ENCODE results near the gene SORL1. TPM values are rescaled to one million over a fixed set of nuclear protein-coding genes. Genes with fewer than 3 reads are reported as not detected.

The SORL1 gene
- total and polyA plus RNA-seq, 2 of the 13 experiments (the other 11 are each of a cell fraction or from before 2014, with no cell fraction given), result 21.3 to 148 TPM

- POLR2A ChIA-PET, result no interaction called here
- DNase-seq (ENCODE audit: low spot score) (no peak), FAIRE-seq (no peak), ATAC-seq (no peak)
- no peak overlapping the region for H3K4me2 ChIP-seq (ENCODE audit: low read depth, low read length)
- CTCF ChIA-PET (ENCODE audit: low intra/inter-chr PET ratio, low total read pairs), result no interaction called here
- H3K4me1 ChIP-seq (ENCODE audit: insufficient read depth, low read length), result peaks cover 43% of the 10 kb centered on the region
- H3K27ac ChIP-seq (ENCODE audit: extremely low read length, insufficient read depth, low read length), result no peak overlapping the region
- H3K36me3 ChIP-seq (replicated peaks in 1 of 2; ENCODE audit: control insufficient read depth in 1 of 2, insufficient read depth in 2 of 2, low read length in 2 of 2), result no peaks in the 10 kb centered on the region
- no peak overlapping the region for H3K9ac ChIP-seq (ENCODE audit: insufficient read depth, low read depth, low read length)
- no peaks in the 10 kb centered on the region for H3K9me3 ChIP-seq (ENCODE audit: low read length)
- in situ Hi-C loops (cut with HindIII; ENCODE audit: extremely low pct_ligation_motif_present, low pct_unique_long_range_greater_than_20kb) (loop anchor here (10.0 kb wide), 2 partner anchors 365 to 455 kb away; partner anchors contain the start of gene BLID), intact Hi-C loops (cut with micrococcal nuclease; ENCODE audit: unreplicated experiment) (no loop called here)
- H2AFZ ChIP-seq (ENCODE audit: low read length), result no peak overlapping the region
- H4K20me1 ChIP-seq (ENCODE audit: insufficient read depth, low read length), result no peaks in the 10 kb centered on the region
- H3K4me3 ChIP-seq (replicated peaks in 1 of 3; ENCODE audit: insufficient read depth in 1 of 3, low read depth in 2 of 3, low read length in 3 of 3), result no peak overlapping the region
- TF ChIP-seq AGO1 (IDR thresholded peaks at IDR 0.05; ENCODE audit: low read depth, low read length, poor library complexity, severe bottlenecking), result no peak
- no peak for TF ChIP-seq SAFB2 (CRISPR knock-in tag; IDR thresholded peaks at IDR 0.05; ENCODE audit: borderline replicate concordance, low read depth)
- TF ChIP-seq NCOR1 (IDR thresholded peaks at IDR 0.05; ENCODE audit: borderline replicate concordance, low read length), result no peak
- no peak for TF ChIP-seq JUNB (CRISPR knock-in tag; IDR thresholded peaks at IDR 0.05; ENCODE audit: borderline replicate concordance)
- TF ChIP-seq RERE (CRISPR knock-in tag; IDR thresholded peaks at IDR 0.05; ENCODE audit: low read depth), result no peak
- no peak for TF ChIP-seq ZNF510 (CRISPR knock-in tag; IDR thresholded peaks at IDR 0.05; ENCODE audit: low read depth)
- no peak for TF ChIP-seq TOE1 (CRISPR knock-in tag; IDR thresholded peaks at IDR 0.05)
- no peaks in the 10 kb centered on the region for H3K79me2 ChIP-seq (ENCODE audit: insufficient read depth, low read length)
- 0 out of 5 replicates have a peak, but pooled peaks cover 0 to 2% of the 10 kb centered on the region in 2 experiments for H3K27me3 ChIP-seq (ENCODE audit: control insufficient read depth in 1 of 2, insufficient read depth in 2 of 2, low read length in 2 of 2)
- no TSS peak for BruUV-seq (replicated peaks)
- WGBS (ENCODE audit: low lambda C conversion rate), result 64% methylated on average over 3 of the region's 3 CpGs
Observed at GRCh38 chr11:121659811-121660210, 207.7 kb downstream of the SORL1 start.

Data from HepG2 (cell line).